SK-N-SH (cell line): ENCODE data around the gene VSIG10.
"Not testable (repeated sequence)": the region's sequence is repeated elsewhere in the genome, so short reads cannot be mapped to it uniquely, and the experiment has no call there.

ENCODE experiments used
- CTCF ChIP-seq: fragments of 200-600 bp; sonication (generic); IDR thresholded peaks from 2 replicates; pipeline ENCODE4 v1.6.1; 2017; ENCODE audit warnings: antibody characterized with exemption, mild to moderate bottlenecking, moderate library complexity
- EP300 ChIP-seq, 2 experiments: IDR thresholded peaks; 2 replicates each; pipeline versions ENCODE4 v1.4.0 to v1.6.1; 2012; ENCODE audit warnings: borderline replicate concordance in 1 of 2, low read depth in 1 of 2, low read length in 1 of 2
- FOXJ3 ChIP-seq: sonication (generic); formaldehyde crosslinking; IDR thresholded peaks from 2 replicates; pipeline ENCODE4 v1.5.1; 2020; ENCODE audit warnings: mild to moderate bottlenecking, missing genetic modification reagents
- MXI1 ChIP-seq: IDR thresholded peaks from 2 replicates; pipeline ENCODE4 v1.6.1; 2012; ENCODE audit warnings: mild to moderate bottlenecking, low read depth, low read length, improper control_type of control experiment
- NFIC ChIP-seq: IDR thresholded peaks from 2 replicates; pipeline ENCODE4 v1.4.0; 2012; ENCODE audit warnings: borderline replicate concordance
- SIN3A ChIP-seq: IDR thresholded peaks from 2 replicates; pipeline ENCODE4 v1.6.1; 2012; ENCODE audit warnings: low read depth, mild to moderate bottlenecking, low read length, moderate library complexity, borderline replicate concordance
- USF1 ChIP-seq: IDR thresholded peaks from 2 replicates; pipeline ENCODE4 v1.4.0; 2012; ENCODE audit warnings: low read depth, borderline replicate concordance
- YY1 ChIP-seq: IDR thresholded peaks from 2 replicates; pipeline ENCODE4 v1.4.0; 2012; ENCODE audit warnings: low read depth, mild to moderate bottlenecking

GRCh38 chr12:118022097-118022727, 81.6 kb downstream of the VSIG10 start:
- not testable (repeated sequence) for TF ChIP-seq CTCF; FOXJ3 (CRISPR knock-in tag); MXI1; USF1; SIN3A; EP300 (IDR thresholded peaks at IDR 0.05; ENCODE audit: borderline replicate concordance in 1 of 2, low read depth in 1 of 2, low read length in 1 of 2); YY1; NFIC
